ENCODE measurements around the gene UBAC2. TPM values are rescaled to one million over a fixed set of nuclear protein-coding genes. Genes with fewer than 3 reads are reported as not detected.
A peak's percentile ranks its signal among the peaks of the same experiment; 100 is the strongest.
"Not testable (repeated sequence)": the region's sequence is repeated elsewhere in the genome, so short reads cannot be mapped to it uniquely, and the experiment has no call there.

UBAC2 gene
- total RNA-seq, 1 donor from 2014 or later = 56.3 TPM

DNA sequence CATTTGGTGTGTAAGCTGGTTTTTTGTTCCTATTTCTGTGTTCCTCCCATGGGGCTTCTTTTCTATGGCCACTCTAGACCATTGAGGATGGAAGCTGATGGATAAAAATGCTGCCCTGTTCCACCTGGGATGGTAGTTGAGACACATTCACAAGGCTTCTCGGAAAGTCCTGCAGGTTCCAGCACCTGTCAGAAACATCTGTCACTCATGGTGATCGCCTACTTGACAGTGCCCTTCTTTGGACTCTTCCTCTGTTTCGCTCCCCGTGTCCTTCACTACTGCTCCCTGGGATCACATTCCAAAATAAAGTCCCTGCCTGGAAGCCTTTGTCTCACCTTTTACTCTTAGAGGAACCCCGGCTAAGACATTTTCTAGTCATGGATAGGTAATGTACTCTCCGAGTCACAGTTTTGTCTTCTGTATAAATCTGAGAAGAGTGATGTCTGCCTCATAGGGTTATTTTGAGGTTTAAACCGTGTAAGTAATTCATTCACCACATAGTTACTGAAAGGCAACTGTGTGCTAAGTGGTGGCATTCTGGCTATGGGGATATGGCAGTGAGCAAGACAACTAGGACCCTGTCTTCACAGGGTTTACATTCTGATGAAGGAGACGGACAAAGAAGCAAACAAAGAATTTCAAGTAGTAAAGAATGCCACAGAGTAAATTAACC lies 21.0 kb downstream of the UBAC2 start:
- no peaks in the 10 kb centered on the region for H3K27me3 Mint-ChIP-seq (ENCODE audit: insufficient read depth)
- H3K9me3 Mint-ChIP-seq = peaks cover 11% of the 10 kb centered on the region
- peaks cover 94% of the 10 kb centered on the region for H3K4me1 Mint-ChIP-seq (ENCODE audit: low read depth)
- peaks cover 35% of the 10 kb centered on the region for H3K36me3 Mint-ChIP-seq (ENCODE audit: low read depth)
- intact Hi-C loops (cut with micrococcal nuclease) = no loop called here
- no peak overlapping the region for H3K27ac Mint-ChIP-seq
- DNase-seq (ENCODE audit: low spot score) = no peak
- peak overlapping the region; percentile 3 for H3K4me3 Mint-ChIP-seq

DNA sequence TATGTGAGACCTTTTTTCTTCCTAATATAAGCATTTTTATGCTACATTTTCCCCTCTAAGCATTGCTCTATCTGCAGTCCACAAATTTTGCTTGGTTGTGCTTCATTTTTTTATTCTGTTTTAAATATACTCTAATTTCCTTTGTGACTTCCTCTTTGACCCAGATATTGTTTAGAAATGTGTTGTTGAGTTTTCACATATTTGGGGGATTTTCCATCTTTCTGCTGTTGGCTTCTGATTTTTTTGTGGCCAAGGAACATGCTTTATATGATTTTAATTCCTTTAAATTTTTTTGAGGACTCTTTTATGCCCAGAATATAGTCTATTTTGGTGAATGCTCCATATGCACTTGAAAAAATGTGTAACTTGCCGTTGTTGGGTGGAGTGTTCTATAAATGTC lies 22.9 kb downstream of the UBAC2 start:
- H3K36me3 Mint-ChIP-seq (ENCODE audit: low read depth) = peaks cover 36% of the 10 kb centered on the region
- no peak overlapping the region for H3K4me3 Mint-ChIP-seq
- intact Hi-C loops (cut with micrococcal nuclease) = no loop called here

DNA sequence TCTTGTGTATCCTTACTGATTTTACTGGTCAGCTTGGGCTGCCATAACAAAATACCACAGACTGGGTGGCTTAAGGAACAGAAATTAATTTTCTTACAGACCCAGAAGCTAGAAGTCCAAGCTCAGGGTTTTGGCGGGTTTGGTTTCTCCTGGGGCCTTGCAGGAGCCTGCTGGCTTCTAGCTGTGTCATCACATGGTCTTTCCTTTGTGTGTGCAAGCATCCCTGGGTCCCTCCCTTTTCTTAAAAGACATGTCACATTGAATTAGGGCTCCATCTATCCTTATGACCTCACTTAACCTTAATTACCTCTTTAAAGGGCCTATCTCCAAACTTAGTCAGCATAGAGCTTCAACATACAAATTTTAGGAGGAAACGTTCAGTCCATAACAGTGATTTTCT lies 23.4 kb downstream of the UBAC2 start:
- Mint-ChIP-seq H3K27ac (no peak overlapping the region), H3K4me1 (ENCODE audit: low read depth) (peaks cover 90% of the 10 kb centered on the region), H3K9me3 (peaks cover 11% of the 10 kb centered on the region), H3K4me3 (no peak overlapping the region), H3K27me3 (ENCODE audit: insufficient read depth) (no peaks in the 10 kb centered on the region), H3K36me3 (ENCODE audit: low read depth) (peaks cover 36% of the 10 kb centered on the region)
- DNase-seq (ENCODE audit: low spot score) = no peak
- intact Hi-C loops (cut with micrococcal nuclease) = no loop called here

More for the DNA sequence above, 22.9 kb downstream of the UBAC2 start:
- H3K4me1 Mint-ChIP-seq (ENCODE audit: low read depth) = peaks cover 90% of the 10 kb centered on the region
- H3K9me3 Mint-ChIP-seq = peaks cover 11% of the 10 kb centered on the region
- no peak overlapping the region for H3K27ac Mint-ChIP-seq
- no peak for DNase-seq (ENCODE audit: low spot score)
- no peaks in the 10 kb centered on the region for H3K27me3 Mint-ChIP-seq (ENCODE audit: insufficient read depth)

DNA sequence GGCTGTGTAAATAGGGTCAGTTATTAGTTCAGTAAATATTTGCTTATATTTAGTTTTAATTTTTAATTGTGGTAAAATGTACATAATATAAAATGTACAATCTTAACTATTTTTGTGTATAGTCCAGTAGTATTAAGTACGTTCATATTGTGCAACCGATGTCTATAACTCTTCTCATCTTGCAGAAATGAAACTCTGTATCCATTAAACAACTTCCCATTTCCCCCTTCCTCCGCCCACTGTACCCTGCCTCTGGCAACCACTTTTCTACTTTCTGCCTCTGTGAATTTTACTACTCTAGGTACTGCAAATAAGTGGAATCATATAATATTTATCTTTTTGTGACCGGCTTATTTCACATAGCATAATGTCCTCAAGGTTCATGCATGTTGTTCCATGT lies 24.4 kb downstream of the UBAC2 start:
- intact Hi-C loops (cut with micrococcal nuclease) = no loop called here
- Mint-ChIP-seq H3K27ac (no peak overlapping the region), H3K27me3 (ENCODE audit: insufficient read depth) (no peaks in the 10 kb centered on the region), H3K9me3 (peaks cover 11% of the 10 kb centered on the region), H3K4me1 (ENCODE audit: low read depth) (peaks cover 92% of the 10 kb centered on the region), H3K36me3 (ENCODE audit: low read depth) (peaks cover 36% of the 10 kb centered on the region), H3K4me3 (no peak overlapping the region)
- no peak for DNase-seq (ENCODE audit: low spot score)

DNA sequence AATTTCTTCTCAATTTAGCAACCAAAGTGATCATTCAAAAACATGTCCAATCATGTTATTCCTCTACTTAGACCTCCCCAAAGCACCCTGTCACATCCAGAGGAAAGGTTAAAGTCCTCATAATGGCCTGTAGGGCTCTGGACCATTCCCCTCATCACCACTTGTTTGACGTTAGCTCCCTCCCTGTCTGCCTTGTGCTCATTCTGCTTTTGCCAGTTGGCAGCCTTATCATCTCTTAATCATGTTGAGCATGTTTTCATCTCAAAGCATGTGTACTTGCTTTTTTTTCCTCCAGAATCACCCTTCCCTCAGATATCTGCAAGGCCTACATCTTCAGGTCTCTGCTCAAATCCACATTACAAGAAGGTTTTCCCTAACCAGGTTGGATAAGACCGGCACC lies 25.9 kb downstream of the UBAC2 start:
- Mint-ChIP-seq H3K36me3 (ENCODE audit: low read depth) (peaks cover 35% of the 10 kb centered on the region), H3K4me3 (no peak overlapping the region), H3K27me3 (ENCODE audit: insufficient read depth) (no peaks in the 10 kb centered on the region), H3K9me3 (peaks cover 11% of the 10 kb centered on the region), H3K4me1 (ENCODE audit: low read depth) (peaks cover 82% of the 10 kb centered on the region), H3K27ac (peak overlapping the region; percentile 35)
- DNase-seq (ENCODE audit: low spot score) = no peak
- intact Hi-C loops (cut with micrococcal nuclease) = no loop called here

DNA sequence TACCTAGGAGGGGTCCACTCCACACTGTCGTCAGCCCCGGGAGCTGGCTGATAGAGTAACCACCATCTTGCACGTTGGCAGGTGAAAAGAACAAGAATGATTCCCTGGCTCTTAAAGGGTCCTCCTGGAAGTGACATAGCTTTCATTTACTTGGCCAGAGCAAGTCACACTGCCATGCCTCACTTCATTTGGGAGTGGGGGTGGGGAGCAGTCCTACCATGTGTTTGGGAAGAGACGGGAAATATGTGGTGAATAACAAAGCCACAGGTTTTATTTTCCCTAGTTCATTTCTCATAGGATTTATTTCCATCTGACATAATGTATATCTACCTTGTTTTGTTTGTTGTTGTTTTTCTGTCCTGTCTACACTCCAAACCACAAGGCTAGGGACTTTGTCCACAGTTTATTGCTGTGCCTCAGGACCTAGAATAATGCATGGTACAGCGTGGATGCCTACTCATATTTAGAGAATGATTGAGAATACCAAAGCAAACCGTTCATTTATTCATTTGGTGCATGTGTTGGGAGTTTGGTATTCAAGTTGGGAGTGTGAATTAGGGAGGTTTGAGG lies 26.8 kb downstream of the UBAC2 start:
- peak overlapping the region; percentile 76 for H3K27ac Mint-ChIP-seq
- intact Hi-C loops (cut with micrococcal nuclease) = no loop called here
- H3K36me3 Mint-ChIP-seq (ENCODE audit: low read depth) = peaks cover 30% of the 10 kb centered on the region
- H3K27me3 Mint-ChIP-seq (ENCODE audit: insufficient read depth) = no peaks in the 10 kb centered on the region
- H3K4me3 Mint-ChIP-seq = peak overlapping the region; percentile 61
- DNase-seq (ENCODE audit: low spot score) = no peak
- H3K9me3 Mint-ChIP-seq = peaks cover 5% of the 10 kb centered on the region
- peaks cover 79% of the 10 kb centered on the region for H3K4me1 Mint-ChIP-seq (ENCODE audit: low read depth)

DNA sequence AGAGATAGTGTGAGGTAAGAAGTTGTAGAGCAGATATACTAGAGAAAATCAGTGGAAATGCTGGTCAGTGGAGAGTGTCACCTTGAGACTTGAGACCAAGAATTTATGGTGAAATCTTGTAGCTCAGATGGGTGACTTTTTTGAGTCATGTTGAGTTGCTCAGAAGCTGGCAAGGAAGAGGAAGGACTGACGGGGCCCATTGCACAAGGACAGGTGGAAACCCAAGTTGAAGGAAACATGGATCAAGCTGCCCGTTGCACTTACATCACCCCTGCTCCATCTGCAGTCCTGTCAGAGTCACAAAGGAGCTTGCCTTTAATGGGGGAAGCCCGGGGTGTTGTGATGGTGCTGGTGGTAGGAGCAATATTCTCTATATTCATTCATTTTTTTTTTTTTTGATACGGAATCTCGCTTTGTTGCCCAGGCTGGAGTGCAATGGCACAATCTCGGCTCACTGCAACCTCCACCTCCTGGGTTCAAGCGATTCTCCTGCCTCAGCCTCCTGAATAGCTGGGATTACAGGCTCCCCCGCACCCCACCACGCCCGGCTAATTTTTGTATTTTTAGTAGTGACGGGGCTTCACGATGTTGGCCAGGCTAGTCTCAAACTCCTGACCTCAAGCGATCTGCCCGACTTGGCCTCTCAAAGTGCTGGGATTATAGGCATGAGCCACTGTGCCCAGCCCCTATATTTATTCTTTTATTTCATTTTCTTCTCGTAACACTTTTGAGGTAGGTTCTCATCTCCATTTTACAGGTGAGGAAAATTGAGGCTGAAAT lies 27.4 kb downstream of the UBAC2 start:
- intact Hi-C loops (cut with micrococcal nuclease) = loop anchor here (1.0 kb wide), 5 partner anchors 9 to 202 kb away; partner anchors contain the start of gene GPR18
- H3K27ac Mint-ChIP-seq = peak overlapping the region; percentile 93
- peaks cover 72% of the 10 kb centered on the region for H3K4me1 Mint-ChIP-seq (ENCODE audit: low read depth)
- peaks cover 3% of the 10 kb centered on the region for H3K9me3 Mint-ChIP-seq
- no peak for DNase-seq (ENCODE audit: low spot score)
- H3K4me3 Mint-ChIP-seq = peak overlapping the region; percentile 76
- peaks cover 23% of the 10 kb centered on the region for H3K36me3 Mint-ChIP-seq (ENCODE audit: low read depth)
- H3K27me3 Mint-ChIP-seq (ENCODE audit: insufficient read depth) = no peaks in the 10 kb centered on the region

DNA sequence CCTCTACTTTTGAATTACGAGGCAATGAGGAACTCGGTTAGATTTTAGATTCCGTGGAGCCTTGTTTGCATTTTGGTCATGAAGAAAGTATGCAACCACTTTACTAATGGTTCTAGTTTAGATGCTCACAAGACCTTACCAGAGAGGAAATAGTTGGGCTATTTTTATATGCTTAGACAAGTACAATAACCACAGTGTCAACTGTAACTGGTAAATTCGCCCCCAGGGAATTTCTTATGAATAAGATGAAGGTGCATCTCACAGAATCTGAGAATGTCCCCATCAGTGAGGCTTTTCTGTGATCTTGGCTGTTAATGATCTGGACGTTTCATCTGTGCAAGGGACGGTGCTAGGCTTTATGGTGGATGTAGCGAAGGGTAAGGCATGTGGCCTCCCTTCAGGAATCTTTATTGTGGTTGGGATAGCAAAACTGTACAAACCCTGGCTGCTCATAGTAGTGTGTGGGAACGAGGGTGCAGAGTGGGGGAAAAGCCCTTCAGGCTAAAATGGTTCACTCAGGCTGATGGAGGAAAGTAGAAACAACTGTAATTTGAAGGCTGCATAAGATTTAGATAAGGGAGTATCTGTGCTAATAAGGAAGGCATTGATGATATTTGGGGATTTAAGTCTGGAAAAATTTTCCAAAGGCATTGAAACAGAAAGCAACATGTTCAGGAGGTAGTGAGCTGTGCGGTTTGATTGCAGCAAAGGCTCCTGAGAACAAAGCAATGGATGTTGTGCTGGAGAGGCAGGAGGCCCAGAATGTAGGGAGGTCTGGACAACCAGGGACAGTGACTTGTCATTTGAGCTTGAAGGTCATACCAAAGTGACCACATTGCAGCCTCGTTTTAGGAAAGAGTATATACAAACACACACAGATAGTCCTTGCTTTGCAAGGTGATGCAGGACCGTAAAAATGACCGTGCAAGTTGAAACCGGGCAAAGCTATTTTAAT lies 28.4 kb downstream of the UBAC2 start:
- peak overlapping the region; percentile 93 for H3K27ac Mint-ChIP-seq
- H3K4me1 Mint-ChIP-seq (ENCODE audit: low read depth) = peaks cover 63% of the 10 kb centered on the region
- H3K36me3 Mint-ChIP-seq (ENCODE audit: low read depth) = peaks cover 20% of the 10 kb centered on the region
- H3K9me3 Mint-ChIP-seq = no peaks in the 10 kb centered on the region
- no peak for DNase-seq (ENCODE audit: low spot score)
- H3K4me3 Mint-ChIP-seq = peak overlapping the region; percentile 76
- intact Hi-C loops (cut with micrococcal nuclease) = loop anchor here (1.0 kb wide), 6 partner anchors 9 to 203 kb away; partner anchors contain the start of gene GPR18
- H3K27me3 Mint-ChIP-seq (ENCODE audit: insufficient read depth) = peaks cover 2% of the 10 kb centered on the region

DNA sequence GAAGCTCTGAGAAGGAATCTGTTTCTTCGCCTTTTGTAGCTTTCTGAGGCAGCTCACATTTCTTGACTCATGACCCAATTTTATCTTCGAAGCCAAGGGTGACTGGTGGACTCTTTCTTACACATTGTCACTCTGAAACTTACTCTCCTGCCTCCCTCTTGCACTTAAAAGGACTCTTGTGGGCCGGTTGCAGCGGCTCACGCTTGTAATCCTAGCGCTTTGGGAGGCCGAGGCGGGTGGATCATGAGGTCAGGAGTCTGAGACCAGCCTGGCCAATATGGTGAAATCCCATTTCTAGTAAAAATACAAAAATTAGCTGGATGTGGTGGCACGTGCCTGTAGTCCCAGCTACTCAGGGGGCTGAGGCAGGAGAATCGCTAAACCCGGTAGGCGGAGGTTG lies 29.9 kb downstream of the UBAC2 start:
- H3K4me1 Mint-ChIP-seq (ENCODE audit: low read depth) = peaks cover 52% of the 10 kb centered on the region
- H3K27me3 Mint-ChIP-seq (ENCODE audit: insufficient read depth); H3K9me3 Mint-ChIP-seq; DNase-seq (ENCODE audit: low spot score); H3K4me3 Mint-ChIP-seq; H3K27ac Mint-ChIP-seq; intact Hi-C loops (cut with micrococcal nuclease): not testable (repeated sequence)
- H3K36me3 Mint-ChIP-seq (ENCODE audit: low read depth) = peaks cover 20% of the 10 kb centered on the region

DNA sequence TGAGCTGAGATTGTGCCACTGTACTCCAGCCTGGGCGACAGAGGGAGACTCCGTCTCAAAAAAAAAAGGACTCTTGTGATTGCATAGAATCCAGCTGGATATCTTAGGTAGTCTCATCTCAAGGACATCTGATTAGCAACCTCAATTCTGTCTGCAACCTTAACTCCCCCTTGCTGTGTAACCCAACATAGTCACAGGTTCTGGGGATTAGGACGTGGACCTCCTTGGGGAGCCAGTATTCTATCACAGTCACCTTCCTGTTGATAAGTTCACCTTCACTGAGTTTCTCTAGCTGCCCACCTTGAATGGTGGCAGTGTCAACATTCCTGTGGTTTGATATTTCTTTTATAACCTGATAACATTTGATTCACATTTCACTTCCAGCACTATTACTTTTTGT lies 30.3 kb downstream of the UBAC2 start:
- intact Hi-C loops (cut with micrococcal nuclease) = no loop called here
- Mint-ChIP-seq H3K27me3 (ENCODE audit: insufficient read depth) (peaks cover 3% of the 10 kb centered on the region), H3K4me1 (ENCODE audit: low read depth) (peaks cover 50% of the 10 kb centered on the region), H3K27ac (no peak overlapping the region), H3K4me3 (no peak overlapping the region), H3K36me3 (ENCODE audit: low read depth) (peaks cover 18% of the 10 kb centered on the region), H3K9me3 (no peaks in the 10 kb centered on the region)
- no peak for DNase-seq (ENCODE audit: low spot score)

DNA sequence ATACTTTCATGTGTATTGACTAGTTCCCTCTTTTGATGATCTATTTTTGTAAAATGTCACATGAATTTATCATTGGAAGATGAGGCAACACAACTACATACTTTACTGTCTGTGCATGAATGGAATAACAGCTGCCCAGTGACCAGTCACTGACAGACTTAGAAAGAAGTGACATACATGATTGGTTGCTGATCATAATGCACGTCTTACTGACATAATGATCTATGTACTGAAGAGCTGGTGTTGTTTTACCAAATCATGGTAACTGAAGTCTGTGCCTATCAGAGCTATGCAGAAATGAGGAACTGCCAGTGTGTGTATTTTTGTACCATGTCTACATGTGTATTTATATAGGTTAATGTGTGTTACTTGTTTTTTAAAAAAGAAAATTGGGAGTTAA lies 31.1 kb downstream of the UBAC2 start:
- H3K4me3 Mint-ChIP-seq = no peak overlapping the region
- no peak overlapping the region for H3K27ac Mint-ChIP-seq
- H3K36me3 Mint-ChIP-seq (ENCODE audit: low read depth) = peaks cover 16% of the 10 kb centered on the region
- peaks cover 47% of the 10 kb centered on the region for H3K4me1 Mint-ChIP-seq (ENCODE audit: low read depth)
- no peaks in the 10 kb centered on the region for H3K9me3 Mint-ChIP-seq
- peaks cover 3% of the 10 kb centered on the region for H3K27me3 Mint-ChIP-seq (ENCODE audit: insufficient read depth)
- intact Hi-C loops (cut with micrococcal nuclease) = no loop called here
- no peak for DNase-seq (ENCODE audit: low spot score)

DNA sequence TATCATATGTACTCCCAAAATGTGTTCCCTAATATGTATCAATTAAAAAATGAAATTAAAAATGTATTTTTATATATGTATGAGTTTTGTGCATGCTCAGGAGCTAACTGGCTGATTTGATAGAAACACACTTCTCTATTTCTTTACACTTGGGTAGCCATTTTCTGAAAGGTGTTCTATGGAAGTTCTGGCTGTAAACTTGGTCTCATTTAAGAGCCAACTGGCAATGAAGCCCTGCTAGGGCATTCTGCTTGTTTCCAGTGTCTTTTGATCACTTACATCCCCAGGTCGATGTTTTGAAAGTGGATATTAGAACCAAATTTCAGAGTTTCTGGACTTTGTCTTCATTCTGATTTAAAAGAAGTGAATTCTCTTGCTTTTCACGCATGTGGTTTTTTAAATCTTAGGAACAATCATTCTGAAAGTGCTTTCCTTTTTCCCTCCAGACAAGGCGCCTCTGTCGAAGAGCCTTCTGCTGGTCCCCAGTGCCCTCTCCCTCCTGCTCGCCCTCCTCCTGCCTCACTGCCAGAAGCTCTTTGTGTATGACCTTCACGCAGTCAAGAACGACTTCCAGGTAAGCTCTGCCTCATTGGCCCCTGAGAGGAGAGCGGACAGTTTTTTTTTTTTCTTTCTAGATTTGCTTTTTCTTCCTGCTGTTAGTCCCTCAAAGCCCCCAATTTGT lies 37.5 kb downstream of the UBAC2 start:
- peaks cover 3% of the 10 kb centered on the region for H3K27me3 Mint-ChIP-seq (ENCODE audit: insufficient read depth)
- H3K36me3 Mint-ChIP-seq (ENCODE audit: low read depth) = peaks cover 42% of the 10 kb centered on the region
- no peak for DNase-seq (ENCODE audit: low spot score)
- H3K9me3 Mint-ChIP-seq = no peaks in the 10 kb centered on the region
- peak overlapping the region; percentile 64 for H3K4me3 Mint-ChIP-seq
- peaks cover 44% of the 10 kb centered on the region for H3K4me1 Mint-ChIP-seq (ENCODE audit: low read depth)
- H3K27ac Mint-ChIP-seq = peak overlapping the region; percentile 87
- intact Hi-C loops (cut with micrococcal nuclease) = loop anchor here (1.0 to 2.0 kb wide), 3 partner anchors 9 to 21 kb away; partner anchors contain the start of gene GPR18

Data from activated T-helper 1 cell treated with anti-CD3 and anti-CD28 coated beads, Interleukin-12 subunit alpha, Interleukin-12 subunit beta, Interleukin-2, Interleukin-4 antibody, amounts not matched to agents 30 ng/mL and 10 ng/mL and 1 ng/mL, durations not matched to agents 14 hours and 24 hours and 36 hours (primary cell).